ENCODE results near the gene RMI1.
"Not testable (repeated sequence)": the region's sequence is repeated elsewhere in the genome, so short reads cannot be mapped to it uniquely, and the experiment has no call there.

RMI1 gene

GRCh38 chr9:83980395-83981125 lies at the start of gene RMI1:
Gene RMI1, plus strand, starts transcription at chr9:83980805. Its CDS starts 20,182 bp downstream, at chr9:84000987.
- DNase-seq (ENCODE audit: low read depth in 2 of 2) = peak; percentile 100

- DNase-seq (ENCODE audit: low read depth in 2 of 2) = no peak
These were observed 49.7 kb upstream of the RMI1 start for GRCh38 chr9:83930881-83931280.

- no peak for DNase-seq (ENCODE audit: low read depth in 2 of 2)
These were observed 48.6 kb upstream of the RMI1 start for GRCh38 chr9:83932011-83932410.

GRCh38 chr9:83932851-83933250 lies 47.8 kb upstream of the RMI1 start:
- DNase-seq (ENCODE audit: low read depth in 2 of 2) = no peak

GRCh38 chr9:83933790-83934189 lies 46.8 kb upstream of the RMI1 start:
- no peak for DNase-seq (ENCODE audit: low read depth in 2 of 2)

GRCh38 chr9:83934569-83935275 lies 45.9 kb upstream of the RMI1 start:
- no peak for DNase-seq (ENCODE audit: low read depth in 2 of 2)

GRCh38 chr9:83935276-83935935 lies 45.2 kb upstream of the RMI1 start:
- no peak for DNase-seq (ENCODE audit: low read depth in 2 of 2)

GRCh38 chr9:83936523-83936922 lies 44.1 kb upstream of the RMI1 start:
- DNase-seq (ENCODE audit: low read depth in 2 of 2) = no peak

GRCh38 chr9:83937861-83938455 lies 42.6 kb upstream of the RMI1 start:
- DNase-seq (ENCODE audit: low read depth in 2 of 2) = no peak

- no peak for DNase-seq (ENCODE audit: low read depth in 2 of 2)
These were observed 39.9 kb upstream of the RMI1 start for GRCh38 chr9:83940590-83941303.

GRCh38 chr9:83948096-83948495 lies 32.5 kb upstream of the RMI1 start:
- not testable (repeated sequence) for DNase-seq (ENCODE audit: low read depth in 2 of 2)

- DNase-seq (ENCODE audit: low read depth in 2 of 2) = peak; percentile 19 to 22
These were observed 24.5 kb upstream of the RMI1 start for GRCh38 chr9:83956086-83956435.

- DNase-seq (ENCODE audit: low read depth in 2 of 2) = peak; percentile 50 to 59
These were observed 24.0 kb upstream of the RMI1 start for GRCh38 chr9:83956436-83957247.

- no peak for DNase-seq (ENCODE audit: low read depth in 2 of 2)
These were observed 23.4 kb upstream of the RMI1 start for GRCh38 chr9:83957248-83957513.

- DNase-seq (ENCODE audit: low read depth in 2 of 2) = no peak
These were observed 21.5 kb upstream of the RMI1 start for GRCh38 chr9:83959061-83959460.

GRCh38 chr9:83960991-83961390 lies 19.6 kb upstream of the RMI1 start:
- DNase-seq (ENCODE audit: low read depth in 2 of 2) = no peak

- no peak for DNase-seq (ENCODE audit: low read depth in 2 of 2)
These were observed 18.4 kb upstream of the RMI1 start for GRCh38 chr9:83962165-83962564.

- DNase-seq (ENCODE audit: low read depth in 2 of 2) = no peak
These were observed 15.6 kb upstream of the RMI1 start for GRCh38 chr9:83964973-83965349.

- no peak for DNase-seq (ENCODE audit: low read depth in 2 of 2)
These were observed 15.0 kb upstream of the RMI1 start for GRCh38 chr9:83965350-83966208.

- DNase-seq (ENCODE audit: low read depth in 2 of 2) = no peak
These were observed 14.4 kb upstream of the RMI1 start for GRCh38 chr9:83966209-83966582.
